Measurements from ENCODE around the gene ELF5. TPM values are rescaled to one million over a fixed set of nuclear protein-coding genes. Genes with fewer than 3 reads are reported as not detected.

ELF5 gene
- total and polyA plus RNA-seq, 2 of the 8 experiments (the other 6 are each of a cell fraction or from before 2014, with no cell fraction given): not detected

DNA sequence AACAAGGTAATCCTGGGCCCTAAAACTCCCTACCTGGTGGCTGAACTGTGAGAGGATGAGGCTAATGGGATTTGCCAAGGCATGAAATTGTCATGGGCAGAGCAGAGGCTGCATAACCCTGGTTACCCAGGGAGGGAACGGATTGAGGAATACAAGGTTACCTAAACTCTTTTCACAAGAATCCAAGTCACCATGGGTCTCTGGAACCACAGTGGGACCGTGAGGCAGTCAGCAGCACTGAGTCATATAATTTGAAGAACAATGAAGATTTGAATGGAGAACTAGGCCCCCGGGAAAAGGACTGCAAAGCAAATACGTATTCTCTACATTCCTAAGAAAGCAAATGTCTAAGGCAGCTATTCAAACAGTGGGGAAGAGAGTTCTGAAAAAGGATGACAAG, 55.1 kb downstream of the ELF5 start:
- Histone ChIP-seq H4K8ac (ENCODE audit: extremely low read depth, insufficient read depth, low read length) (no peak overlapping the region), H2BK5ac (ENCODE audit: low read depth, low read length) (no peak overlapping the region), H3K23ac (ENCODE audit: insufficient read length) (no peak overlapping the region), H2BK120ac (replicated peaks; ENCODE audit: low read depth, low read length) (no peak overlapping the region), H4K91ac (replicated peaks; ENCODE audit: insufficient read length, low read length) (no peak overlapping the region), H3K4me1 (replicated peaks in 1 of 4; ENCODE audit: control insufficient read depth in 3 of 4, insufficient read depth in 4 of 4, low read length in 3 of 4) (no peaks in the 10 kb centered on the region), H3K4ac (replicated peaks; ENCODE audit: insufficient read length, low read depth, low read length) (no peak overlapping the region), H2AFZ (ENCODE audit: low read length) (0 out of 2 replicates have a peak overlapping the region, but pooled peaks have one; percentile 39), H3K23me2 (ENCODE audit: low read depth, low read length) (no peaks in the 10 kb centered on the region), H2BK20ac (ENCODE audit: low read length) (no peak overlapping the region), H3K27ac (ENCODE audit: low read depth, low read length) (no peak overlapping the region), H3K4me3 (ENCODE audit: extremely low read depth in 1 of 4, insufficient read depth in 2 of 4, low read depth in 3 of 4, low read length in 4 of 4) (no peak overlapping the region), H3K56ac (replicated peaks; ENCODE audit: insufficient read length, low read depth, low read length) (no peak overlapping the region), H3K9me3 (ENCODE audit: insufficient read depth in 2 of 2, low read depth in 1 of 2, low read length in 1 of 2) (no peaks in the 10 kb centered on the region), H3K14ac (ENCODE audit: insufficient read length) (no peak overlapping the region), H3K79me2 (ENCODE audit: control insufficient read depth in 1 of 2, insufficient read depth in 2 of 2, low read length in 2 of 2) (no peaks in the 10 kb centered on the region), H3K27me3 (replicated peaks in 1 of 4; ENCODE audit: control insufficient read depth in 3 of 4, extremely low read depth in 1 of 4, insufficient read depth in 3 of 4, low read length in 3 of 4) (no peaks in the 10 kb centered on the region), H3K36me3 (ENCODE audit: control insufficient read depth in 2 of 4, insufficient read depth in 4 of 4, low read length in 3 of 4) (peaks cover 0 to 7% (median 1%) of the 10 kb centered on the region in 4 experiments; a peak in 3 of 8 replicates), H3K4me2 (ENCODE audit: insufficient read depth in 1 of 2, low read depth in 2 of 2, low read length in 2 of 2) (0 out of 4 replicates have a peak overlapping the region, but pooled peaks of 1 of the 2 experiments have one; percentile 8), H2AK5ac (ENCODE audit: low read depth, low read length) (no peak overlapping the region), H4K5ac (ENCODE audit: insufficient read length, low read depth, low read length) (no peak overlapping the region), H2BK12ac (ENCODE audit: low read depth, low read length) (no peak overlapping the region), H3K9ac (replicated peaks in 1 of 4; ENCODE audit: extremely low read depth in 1 of 4, low read depth in 3 of 4, low read length in 3 of 4) (no peak overlapping the region; a peak in 1 of 7 replicates), H4K20me1 (replicated peaks in 1 of 2; ENCODE audit: control insufficient read depth in 1 of 2, insufficient read depth in 2 of 2, low read length in 2 of 2) (no peaks in the 10 kb centered on the region), H3K79me1 (ENCODE audit: low read depth, low read length) (no peaks in the 10 kb centered on the region), H3K18ac (ENCODE audit: extremely low read depth, low read length) (no peak overlapping the region), H2BK15ac (ENCODE audit: low read length) (no peak overlapping the region)
- DNase-seq (ENCODE audit: low read depth in 1 of 2, low spot score in 2 of 2) (peak in 1 of 2 experiments; percentile 9), FAIRE-seq (no peak)
- ChIA-PET POLR2A (ENCODE audit: partially characterized antibody) (no interaction called here), CTCF (ENCODE audit: partially characterized antibody) (interaction anchor here (0.9 to 2.5 kb wide), 3 partner anchors 10 to 34 kb away, joined by 3 to 9 read pairs (median 3); no protein-coding TSS in a partner anchor)
- 77% methylated on average over 4 of the region's 4 CpGs; no CpG with 5 or more reads in 1 of the 2 experiments for WGBS, 2 experiments (ENCODE audit: extremely low coverage in 1 of 2, insufficient coverage in 1 of 2, insufficient read length in 1 of 2, insufficient replicate concordance in 2 of 2, low coverage in 1 of 2, low lambda C conversion rate in 2 of 2, missing lambda C conversion rate in 1 of 2)
- TF ChIP-seq TAF7 (optimal IDR thresholded peaks at IDR 0.05; ENCODE audit: borderline replicate concordance, low read depth, low read length): no peak

All from H1 (cell line).